ENCODE results near the gene SCCPDH.

Gene SCCPDH

DNA sequence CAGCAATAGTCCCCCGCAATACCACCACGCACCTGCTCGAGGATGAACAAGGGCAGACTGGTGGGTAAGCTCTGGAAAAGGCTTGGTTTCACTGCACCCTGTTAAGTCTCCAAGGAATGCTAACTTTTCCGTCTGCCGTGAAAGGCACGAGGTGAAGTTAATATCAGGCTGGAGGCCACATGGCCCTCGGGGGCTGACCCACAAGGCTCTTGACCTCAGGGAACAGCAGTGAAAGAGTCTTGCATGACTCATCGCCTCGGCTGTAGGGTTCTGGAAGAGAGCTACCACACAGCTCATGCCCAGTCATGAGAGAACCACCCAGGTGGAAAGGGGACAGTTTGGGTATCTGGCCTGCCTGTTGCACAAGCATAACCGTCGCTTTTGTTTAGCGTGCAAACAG, 24.7 kb downstream of the SCCPDH start:
- no peak for DNase-seq (ENCODE audit: extremely low read depth in 1 of 2, low read depth in 1 of 2)

DNA sequence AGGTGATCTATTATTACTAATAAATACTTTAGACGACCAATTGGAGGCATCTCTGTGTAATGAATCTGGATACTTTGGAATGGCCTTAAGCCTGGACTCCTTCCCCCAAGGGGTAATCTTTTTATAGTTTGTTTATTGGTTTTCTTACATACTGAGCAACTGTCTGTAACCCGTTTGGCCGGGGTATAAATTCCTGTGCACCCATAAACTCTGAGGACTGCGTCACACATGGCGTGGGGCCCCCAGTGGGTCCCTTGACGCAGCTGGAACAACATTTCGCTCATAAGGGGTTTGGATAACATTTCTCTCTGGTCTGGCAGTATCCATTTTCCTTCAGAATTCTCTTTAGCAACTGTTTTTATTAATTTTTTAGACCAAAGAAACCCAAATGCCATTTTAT, 26.5 kb downstream of the SCCPDH start:
- no peak for DNase-seq (ENCODE audit: extremely low read depth in 1 of 2, low read depth in 1 of 2)

- peak; percentile 23 to 25 for DNase-seq (ENCODE audit: extremely low read depth in 1 of 2, low read depth in 1 of 2)
Observed at GRCh38 chr1:246753670-246754535, 29.7 kb downstream of the SCCPDH start.

DNA sequence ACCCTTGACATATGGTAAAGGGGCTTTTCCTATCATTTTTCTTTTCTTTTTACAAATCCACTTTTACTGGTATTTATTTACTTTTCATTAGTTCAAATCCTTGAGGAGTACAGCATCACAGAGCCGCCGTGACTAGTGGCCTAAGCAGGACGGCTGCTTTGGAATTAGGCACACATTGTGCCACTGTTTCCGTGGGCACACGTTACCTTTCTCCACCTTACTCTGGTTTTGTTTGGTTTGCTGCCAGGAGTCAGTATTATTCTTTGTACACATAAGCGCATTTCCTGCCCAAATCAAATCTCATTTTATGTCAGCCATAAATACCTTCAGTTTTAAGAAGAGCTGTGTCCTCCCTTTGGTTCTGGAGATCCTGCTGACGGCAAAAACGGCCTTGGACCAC, 31.2 kb downstream of the SCCPDH start:
- no peak for DNase-seq (ENCODE audit: extremely low read depth in 1 of 2, low read depth in 1 of 2)

GRCh38 chr1:246760422-246761347, 36.5 kb downstream of the SCCPDH start:
- DNase-seq (ENCODE audit: extremely low read depth in 1 of 2, low read depth in 1 of 2): no peak

GRCh38 chr1:246761396-246761795, 37.2 kb downstream of the SCCPDH start:
- no peak for DNase-seq (ENCODE audit: extremely low read depth in 1 of 2, low read depth in 1 of 2)

DNA sequence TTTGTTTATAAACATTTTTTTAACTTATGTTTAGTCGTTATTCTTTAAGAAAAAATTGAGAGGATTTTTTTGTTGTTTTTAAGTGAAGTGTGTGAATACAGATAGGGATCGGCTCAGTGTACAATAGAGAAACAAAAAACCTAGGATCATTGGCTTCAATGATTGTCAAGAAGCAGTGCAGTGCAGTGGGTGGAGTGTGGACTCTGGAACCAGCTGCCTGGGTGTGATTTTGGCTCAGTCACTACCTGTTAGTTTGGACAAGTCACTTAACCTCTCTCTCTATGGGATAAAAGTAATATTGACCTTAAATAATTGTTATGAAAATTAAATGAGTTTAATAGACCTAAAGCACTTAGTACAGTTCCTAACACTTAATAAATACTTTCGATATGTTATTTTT, 41.3 kb downstream of the SCCPDH start:
- DNase-seq (ENCODE audit: extremely low read depth in 1 of 2, low read depth in 1 of 2): no peak

DNA sequence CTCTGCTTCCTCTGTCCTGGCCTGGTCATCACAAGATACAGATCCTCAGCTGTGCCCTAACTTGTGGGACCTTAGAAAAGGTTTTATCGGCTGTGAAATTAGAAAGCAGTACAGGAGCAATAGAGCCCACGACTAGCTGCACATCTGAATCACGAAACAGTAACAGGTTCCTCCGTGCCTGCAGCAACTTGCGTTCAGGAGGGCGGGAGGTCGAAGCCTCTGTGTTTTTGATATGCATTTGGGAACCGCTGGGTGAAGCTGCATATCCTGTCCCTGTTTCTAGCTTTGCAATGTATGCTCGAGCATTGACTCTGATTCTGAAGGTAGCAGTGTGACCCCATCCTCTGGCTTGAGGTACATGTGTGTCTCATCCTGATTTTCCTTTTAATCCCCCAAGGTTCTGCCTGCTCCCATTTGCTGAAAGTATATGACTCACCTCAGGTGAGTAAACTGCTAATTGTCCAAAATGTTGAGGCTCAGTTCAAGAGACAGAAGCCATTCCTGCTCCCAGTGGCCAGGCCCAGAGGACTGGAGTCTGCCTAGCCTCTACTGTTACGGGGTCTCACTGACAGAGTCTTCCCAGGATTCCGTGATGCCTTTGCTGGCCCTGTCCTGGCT, 44.3 kb downstream of the SCCPDH start:
- DNase-seq (ENCODE audit: extremely low read depth in 1 of 2, low read depth in 1 of 2): no peak

DNA sequence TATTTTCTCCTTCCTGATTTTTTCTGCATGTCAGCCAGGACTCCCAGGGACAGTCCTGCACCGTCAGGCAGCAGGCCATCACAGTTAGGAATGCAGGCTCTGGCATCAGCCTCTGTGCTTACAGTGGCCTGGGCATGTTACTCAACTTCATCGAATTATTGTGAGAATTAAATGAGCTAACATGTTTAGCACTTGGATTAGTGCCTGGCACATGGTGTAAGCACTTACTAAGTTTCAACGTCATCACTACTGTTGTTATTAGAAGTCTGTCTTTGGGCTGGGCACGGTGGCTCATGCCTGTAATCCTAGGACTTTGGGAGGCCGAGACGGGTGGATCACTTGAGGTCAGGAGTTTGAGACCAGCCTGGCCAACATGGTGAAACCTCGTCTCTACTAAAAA, 45.1 kb downstream of the SCCPDH start:
- DNase-seq (ENCODE audit: extremely low read depth in 1 of 2, low read depth in 1 of 2): no peak

- DNase-seq (ENCODE audit: extremely low read depth in 1 of 2, low read depth in 1 of 2): no peak
Observed at GRCh38 chr1:246771366-246771765, 47.2 kb downstream of the SCCPDH start.

DNA sequence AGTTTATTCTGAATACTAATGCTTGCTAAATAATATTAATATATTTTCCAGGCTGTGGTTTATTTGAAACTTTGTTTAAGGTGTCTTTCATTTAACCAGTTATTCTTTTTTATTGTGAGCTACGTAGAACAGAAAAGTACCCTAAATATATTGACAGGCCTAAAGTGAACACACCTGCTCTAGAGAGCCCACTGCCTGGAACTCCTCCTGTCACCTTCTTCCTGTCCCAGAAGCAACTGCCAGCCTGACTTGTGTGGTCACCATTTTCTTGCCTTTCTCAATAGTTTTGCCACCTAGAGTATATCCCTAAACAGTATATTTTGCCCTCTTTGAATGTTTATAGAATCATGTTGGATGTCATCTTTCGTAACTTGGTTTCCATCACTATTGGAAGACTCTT, 48.5 kb downstream of the SCCPDH start:
- no peak for DNase-seq (ENCODE audit: extremely low read depth in 1 of 2, low read depth in 1 of 2)

DNA sequence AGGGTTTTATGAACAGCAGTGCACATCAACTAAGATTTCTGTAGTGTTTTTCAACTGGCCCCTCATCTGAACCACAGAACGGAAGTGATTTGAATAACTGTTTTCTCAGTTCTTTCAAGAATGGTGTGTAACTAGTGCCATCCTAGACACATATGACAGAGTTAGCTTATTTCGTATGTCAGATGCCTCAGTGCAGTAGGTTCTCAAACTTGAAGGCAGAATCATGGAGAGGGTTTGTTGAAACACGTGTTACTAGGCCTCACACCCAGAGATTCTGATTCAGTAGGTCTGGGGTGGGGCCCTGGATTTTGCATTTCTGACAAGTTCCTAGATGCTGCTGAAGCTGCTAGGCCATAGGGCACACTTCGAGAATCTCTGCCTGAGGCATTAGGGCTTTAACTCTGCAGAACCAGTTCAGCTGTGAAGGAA, 49.0 kb downstream of the SCCPDH start:
- DNase-seq (ENCODE audit: extremely low read depth in 1 of 2, low read depth in 1 of 2): no peak

GRCh38 chr1:246775531-246776385, 51.5 kb downstream of the SCCPDH start:
- DNase-seq (ENCODE audit: extremely low read depth in 1 of 2, low read depth in 1 of 2): no peak

GRCh38 chr1:246776923-246777322, 52.7 kb downstream of the SCCPDH start:
- no peak for DNase-seq (ENCODE audit: extremely low read depth in 1 of 2, low read depth in 1 of 2)

GRCh38 chr1:246778663-246779062, 54.5 kb downstream of the SCCPDH start:
- no peak for DNase-seq (ENCODE audit: extremely low read depth in 1 of 2, low read depth in 1 of 2)

DNA sequence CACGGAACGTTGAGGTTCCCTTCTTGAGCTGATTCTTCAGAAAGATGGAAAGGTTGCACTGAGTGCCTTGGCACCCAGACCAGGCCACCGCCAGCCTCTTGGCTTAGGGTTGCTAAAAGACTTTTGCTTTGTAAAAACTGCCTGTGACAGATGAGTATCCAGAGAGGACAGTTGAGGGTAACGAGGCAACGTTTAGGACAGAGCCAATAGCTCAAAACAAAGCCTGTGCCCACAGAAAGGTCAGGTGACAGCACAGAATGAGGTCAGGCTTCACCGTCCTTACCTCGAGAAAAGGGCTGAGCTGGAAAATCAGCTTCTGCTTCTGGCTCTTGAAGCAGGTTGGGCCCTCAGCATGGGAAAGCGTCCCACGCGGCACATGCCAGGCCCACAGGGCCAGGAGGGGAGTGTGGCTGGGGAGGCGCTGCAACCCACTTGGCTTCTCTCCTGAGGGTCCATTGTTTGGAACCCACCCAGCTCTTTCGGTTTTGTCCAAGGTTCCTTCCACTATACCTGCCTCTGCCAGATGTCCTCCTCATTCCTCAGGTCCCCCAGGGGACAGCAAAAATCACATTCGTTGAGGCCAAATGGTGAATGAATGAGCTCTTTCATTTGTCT, 55.5 kb downstream of the SCCPDH start:
- DNase-seq (ENCODE audit: extremely low read depth in 1 of 2, low read depth in 1 of 2): no peak

- no peak for DNase-seq (ENCODE audit: extremely low read depth in 1 of 2, low read depth in 1 of 2)
Observed at GRCh38 chr1:246780264-246780663, 56.1 kb downstream of the SCCPDH start.

DNA sequence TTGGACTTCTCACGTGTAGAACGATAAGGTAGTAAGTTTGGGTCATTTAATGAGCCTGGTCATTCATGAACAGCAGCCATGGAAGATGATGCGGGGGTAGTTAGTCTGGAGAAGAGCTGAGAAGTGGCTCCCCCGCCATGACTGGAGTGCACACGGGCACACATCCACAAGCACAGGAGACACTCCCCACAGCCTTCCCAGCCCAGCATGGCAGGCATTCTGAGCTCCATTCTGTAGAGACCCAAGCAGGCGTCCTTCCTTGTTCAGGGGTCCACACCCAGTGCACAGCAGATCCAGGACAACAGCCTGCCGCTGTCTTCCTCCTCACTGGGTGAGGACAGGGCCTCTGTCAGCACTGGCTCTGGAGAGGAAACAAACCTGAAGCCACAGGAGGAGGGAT, 57.0 kb downstream of the SCCPDH start:
- DNase-seq (ENCODE audit: extremely low read depth in 1 of 2, low read depth in 1 of 2): no peak

GRCh38 chr1:246782120-246782900, 58.1 kb downstream of the SCCPDH start:
- DNase-seq (ENCODE audit: extremely low read depth in 1 of 2, low read depth in 1 of 2): no peak
